Measurements from ENCODE around the gene DENND6B. TPM values are rescaled to one million over a fixed set of nuclear protein-coding genes. Genes with fewer than 3 reads are reported as not detected.

DENND6B gene
- total and polyA plus RNA-seq, 2 of the 13 experiments (the other 11 are each of a cell fraction or from before 2014, with no cell fraction given), result 0.95 to 3.8 TPM

- TF ChIP-seq SKI (IDR thresholded peaks at IDR 0.05; ENCODE audit: partially characterized antibody) (no peak), FOXA3 (CRISPR knock-in tag; IDR thresholded peaks at IDR 0.05) (0 out of 2 replicates have a peak, but pooled peaks have one; percentile 17), NR2F2 (IDR thresholded peaks at IDR 0.05; ENCODE audit: borderline replicate concordance, low read depth) (no peak), ZNF576 (CRISPR knock-in tag; IDR thresholded peaks at IDR 0.05) (no peak), SP5 (CRISPR knock-in tag; IDR thresholded peaks at IDR 0.05; ENCODE audit: borderline replicate concordance, low read depth) (peak; percentile 48; the same call in 1 of the 2 replicates), ZNF839 (CRISPR knock-in tag; IDR thresholded peaks at IDR 0.05; ENCODE audit: borderline replicate concordance) (no peak), TRIM24 (CRISPR knock-in tag; IDR thresholded peaks at IDR 0.05) (no peak), KLF9 (CRISPR knock-in tag; IDR thresholded peaks at IDR 0.05; ENCODE audit: low read depth) (no peak), ATF1 (CRISPR knock-in tag; IDR thresholded peaks at IDR 0.05) (no peak), SRSF1 (optimal IDR thresholded peaks at IDR 0.05; ENCODE audit: low read depth, low read length) (no peak), PHF8 (CRISPR knock-in tag; IDR thresholded peaks at IDR 0.05) (no peak), TRAFD1 (CRISPR knock-in tag; IDR thresholded peaks at IDR 0.05; ENCODE audit: borderline replicate concordance) (no peak), KDM4B (CRISPR knock-in tag; IDR thresholded peaks at IDR 0.05) (no peak), ZNF639 (CRISPR knock-in tag; conservative IDR thresholded peaks at IDR 0.05) (no peak), ZNF883 (CRISPR knock-in tag; IDR thresholded peaks at IDR 0.05; ENCODE audit: not compliant biosample characterization) (no peak), SMARCE1 (IDR thresholded peaks at IDR 0.05; ENCODE audit: borderline replicate concordance) (no peak), ZNF597 (CRISPR knock-in tag; IDR thresholded peaks at IDR 0.05) (no peak), ZNF276 (CRISPR knock-in tag; IDR thresholded peaks at IDR 0.05; ENCODE audit: low read depth) (no peak)
- TF ChIP-seq, protein P1, sequence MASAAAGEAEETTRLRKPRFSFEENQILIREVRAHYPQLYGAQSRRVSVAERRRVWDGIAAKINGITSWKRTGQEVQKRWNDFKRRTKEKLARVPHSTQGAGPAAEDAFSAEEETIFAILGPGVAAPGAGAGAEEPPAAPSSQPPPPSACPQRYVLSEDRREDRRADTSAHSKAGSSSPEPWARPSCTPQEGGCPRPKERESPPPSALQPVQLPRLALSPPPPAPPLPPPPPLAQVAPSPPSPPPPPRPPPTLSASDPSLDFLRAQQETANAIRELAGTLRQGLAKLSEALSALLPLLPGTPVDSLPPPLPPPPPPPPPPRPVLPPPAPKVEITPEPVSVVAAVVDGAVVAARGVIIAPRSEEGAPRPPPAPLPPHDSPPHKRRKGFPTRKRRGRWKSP (CRISPR knock-in tag; IDR thresholded peaks at IDR 0.05), result 0 out of 2 replicates have a peak, but pooled peaks have one; percentile 35
- TF ChIP-seq, protein P2, sequence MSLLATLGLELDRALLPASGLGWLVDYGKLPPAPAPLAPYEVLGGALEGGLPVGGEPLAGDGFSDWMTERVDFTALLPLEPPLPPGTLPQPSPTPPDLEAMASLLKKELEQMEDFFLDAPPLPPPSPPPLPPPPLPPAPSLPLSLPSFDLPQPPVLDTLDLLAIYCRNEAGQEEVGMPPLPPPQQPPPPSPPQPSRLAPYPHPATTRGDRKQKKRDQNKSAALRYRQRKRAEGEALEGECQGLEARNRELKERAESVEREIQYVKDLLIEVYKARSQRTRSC (CRISPR knock-in tag; IDR thresholded peaks at IDR 0.05; ENCODE audit: low read depth), result no peak
- TF ChIP-seq, protein P3, sequence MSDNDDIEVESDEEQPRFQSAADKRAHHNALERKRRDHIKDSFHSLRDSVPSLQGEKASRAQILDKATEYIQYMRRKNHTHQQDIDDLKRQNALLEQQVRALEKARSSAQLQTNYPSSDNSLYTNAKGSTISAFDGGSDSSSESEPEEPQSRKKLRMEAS (IDR thresholded peaks at IDR 0.05), result peak; percentile 60
These were observed 12.1 kb downstream of the DENND6B start (continued) for GRCh38 chr22:50314455-50315288.

Data from HepG2 (cell line).